Mucosa of rectum (tissue), 2 donors: ENCODE data around the gene DBR1.

Source experiments
- H3K27ac ChIP-seq, 2 donors: one replicate each; pipeline ENCODE4 v1.7.0; 2013; ENCODE audit warnings: inconsistent platforms in 2 of 2, low read depth in 2 of 2, low read length in 2 of 2
- H3K27me3 ChIP-seq, 2 donors: one replicate each; pipeline ENCODE4 v1.7.0; 2013; ENCODE audit warnings: low read length in 2 of 2; ENCODE audit not compliant: control insufficient read depth in 2 of 2, insufficient read depth in 2 of 2
- H3K36me3 ChIP-seq, 2 donors: one replicate each; pipeline ENCODE4 v1.7.0; 2013; ENCODE audit warnings: low read length in 2 of 2; ENCODE audit not compliant: control insufficient read depth in 2 of 2, insufficient read depth in 2 of 2
- H3K4me1 ChIP-seq, 2 donors: one replicate each; pipeline ENCODE4 v1.7.0; 2013; ENCODE audit warnings: low read length in 2 of 2, mild to moderate bottlenecking in 1 of 2; ENCODE audit not compliant: control insufficient read depth in 2 of 2, insufficient read depth in 2 of 2
- H3K4me3 ChIP-seq, 2 donors: one replicate each; pipeline ENCODE4 v1.7.0; 2013; ENCODE audit warnings: low read length in 2 of 2
- H3K9ac ChIP-seq, 2 donors: one replicate each; pipeline ENCODE4 v1.7.0; 2013; ENCODE audit warnings: low read length in 2 of 2, low read depth in 1 of 2, mild to moderate bottlenecking in 1 of 2
- H3K9me3 ChIP-seq, 2 donors: one replicate each; pipeline ENCODE4 v1.7.0; 2013; ENCODE audit warnings: low read length in 2 of 2; ENCODE audit not compliant: control insufficient read depth in 2 of 2
- donor health status: healthy.
- donor health status: Normal muscosa, but diverticular disease.

The DBR1 gene

GRCh38 chr3:138187296-138188012, 12.7 kb upstream of the DBR1 start, which contains the start of gene ARMC8:
Gene ARMC8 (plus strand): TSS chr3:138187301. CDS start chr3:138187555, 254 bp downstream.
- Histone ChIP-seq H3K27ac (peak within 1 kb of the TSS; percentile 95 to 97), H3K9me3 (no peaks in the 10 kb centered on the region), H3K4me3 (peak within 1 kb of the TSS; percentile 97 to 98), H3K36me3 (no peaks in the 10 kb centered on the region), H3K9ac (peak within 1 kb of the TSS; percentile 94 to 97), H3K4me1 (peaks cover 6 to 15% of the 10 kb centered on the region in 2 donors), H3K27me3 (peaks cover 0 to 2% of the 10 kb centered on the region in 2 donors)

- Histone ChIP-seq H3K36me3 (no peaks in the 10 kb centered on the region), H3K4me1 (peaks cover 6 to 15% of the 10 kb centered on the region in 2 donors), H3K9me3 (no peaks in the 10 kb centered on the region), H3K27me3 (peaks cover 0 to 2% of the 10 kb centered on the region in 2 donors), H3K27ac (peak overlapping the region; percentile 95 to 97), H3K4me3 (peak overlapping the region; percentile 97 to 98), H3K9ac (peak overlapping the region; percentile 94 to 97)
These were observed 12.1 kb upstream of the DBR1 start for GRCh38 chr3:138186803-138187295.

GRCh38 chr3:138186221-138186620, 11.5 kb upstream of the DBR1 start:
- Histone ChIP-seq H3K4me1 (peaks cover 6 to 15% of the 10 kb centered on the region in 2 donors), H3K36me3 (no peaks in the 10 kb centered on the region), H3K27ac (peak overlapping the region; percentile 95 to 97), H3K9ac (peak overlapping the region; percentile 94 to 97), H3K27me3 (peaks cover 0 to 2% of the 10 kb centered on the region in 2 donors), H3K4me3 (peak overlapping the region; percentile 97 to 98), H3K9me3 (no peaks in the 10 kb centered on the region)

GRCh38 chr3:138184994-138185393, 10.3 kb upstream of the DBR1 start:
- Histone ChIP-seq H3K4me1 (peaks cover 6 to 15% of the 10 kb centered on the region in 2 donors), H3K4me3 (no peak overlapping the region)

GRCh38 chr3:138180375-138181029, 5.8 kb upstream of the DBR1 start:
- Histone ChIP-seq H3K4me1 (no peaks in the 10 kb centered on the region), H3K9ac (no peak overlapping the region), H3K36me3 (no peaks in the 10 kb centered on the region), H3K4me3 (no peak overlapping the region), H3K9me3 (no peaks in the 10 kb centered on the region), H3K27ac (no peak overlapping the region), H3K27me3 (peaks cover 0 to 2% of the 10 kb centered on the region in 2 donors)

More at GRCh38 chr3:138184994-138185393, 10.3 kb upstream of the DBR1 start:
- Histone ChIP-seq H3K27me3 (peaks cover 0 to 2% of the 10 kb centered on the region in 2 donors), H3K36me3 (no peaks in the 10 kb centered on the region), H3K9ac (no peak overlapping the region), H3K27ac (no peak overlapping the region), H3K9me3 (no peaks in the 10 kb centered on the region)

GRCh38 chr3:138173769-138174420, 826 bp downstream of the DBR1 start:
- Histone ChIP-seq H3K4me3 (peak overlapping the region; percentile 87 to 93), H3K27ac (peak overlapping the region; percentile 80 to 84), H3K4me1 (peaks cover 0 to 10% of the 10 kb centered on the region in 2 donors), H3K36me3 (peaks cover 10% of the 10 kb centered on the region in 2 donors), H3K9me3 (no peaks in the 10 kb centered on the region), H3K27me3 (no peaks in the 10 kb centered on the region), H3K9ac (peak overlapping the region; percentile 76 to 79)

- Histone ChIP-seq H3K9me3 (no peaks in the 10 kb centered on the region), H3K4me1 (peaks cover 0 to 10% of the 10 kb centered on the region in 2 donors), H3K4me3 (no peak overlapping the region), H3K9ac (no peak overlapping the region), H3K27me3 (no peaks in the 10 kb centered on the region), H3K27ac (no peak overlapping the region), H3K36me3 (peaks cover 12 to 13% of the 10 kb centered on the region in 2 donors)
These were observed 2.1 kb downstream of the DBR1 start for GRCh38 chr3:138172625-138173024.

GRCh38 chr3:138165061-138165460, 9.7 kb downstream of the DBR1 start:
- H3K4me1 ChIP-seq: no peaks in the 10 kb centered on the region

GRCh38 chr3:138157743-138158142, 17.0 kb downstream of the DBR1 start:
- no peaks in the 10 kb centered on the region for H3K4me1 ChIP-seq
- no peak overlapping the region for H3K9ac ChIP-seq
- peaks cover 7 to 14% of the 10 kb centered on the region in 2 donors for H3K36me3 ChIP-seq
- no peak overlapping the region for H3K4me3 ChIP-seq
- H3K27me3 ChIP-seq: no peaks in the 10 kb centered on the region
- no peak overlapping the region for H3K27ac ChIP-seq
- no peaks in the 10 kb centered on the region for H3K9me3 ChIP-seq

More at GRCh38 chr3:138165061-138165460, 9.7 kb downstream of the DBR1 start:
- no peak overlapping the region for H3K27ac ChIP-seq
- peaks cover 35 to 53% of the 10 kb centered on the region in 2 donors for H3K36me3 ChIP-seq
- H3K4me3 ChIP-seq: no peak overlapping the region
- H3K9me3 ChIP-seq: no peaks in the 10 kb centered on the region
- H3K27me3 ChIP-seq: no peaks in the 10 kb centered on the region
- no peak overlapping the region for H3K9ac ChIP-seq
